HEK293 (cell line): ENCODE measurements around the gene EDA.

Experiments used
- BCL11A ChIP-seq: fragments of 450-650 bp; formaldehyde crosslinking; IDR thresholded peaks from 2 replicates; pipeline ENCODE4 v1.5.1; 2016; ENCODE audit warnings: low read depth, missing biosample characterization, missing genetic modification characterization
- CTCF ChIP-seq: fragments of 450-650 bp; formaldehyde crosslinking; IDR thresholded peaks from 2 replicates; pipeline ENCODE4 v1.5.1; 2016; ENCODE audit warnings: missing biosample characterization, missing genetic modification characterization
- PATZ1 ChIP-seq: fragments of 450-650 bp; formaldehyde crosslinking; IDR thresholded peaks from 2 replicates; pipeline ENCODE4 v1.5.1; 2016; ENCODE audit warnings: missing biosample characterization, missing genetic modification characterization
- REST ChIP-seq: fragments of 450-650 bp; formaldehyde crosslinking; IDR thresholded peaks from 2 replicates; pipeline ENCODE4 v1.5.1; 2016; ENCODE audit warnings: missing biosample characterization, missing genetic modification characterization
- SP2 ChIP-seq: fragments of 450-650 bp; formaldehyde crosslinking; IDR thresholded peaks from 2 replicates; pipeline ENCODE4 v1.5.1; 2016; ENCODE audit warnings: missing biosample characterization, missing genetic modification characterization
- YY2 ChIP-seq: fragments of 450-650 bp; formaldehyde crosslinking; IDR thresholded peaks from 2 replicates; pipeline ENCODE4 v1.5.1; 2016; ENCODE audit warnings: missing biosample characterization, missing genetic modification characterization
- ZBTB17 ChIP-seq: fragments of 450-650 bp; formaldehyde crosslinking; IDR thresholded peaks from 2 replicates; pipeline ENCODE4 v1.5.1; 2016; ENCODE audit warnings: missing biosample characterization, missing genetic modification characterization
- ZBTB21 ChIP-seq: fragments of 450-650 bp; formaldehyde crosslinking; IDR thresholded peaks from 2 replicates; pipeline ENCODE4 v1.5.1; 2017; ENCODE audit warnings: missing biosample characterization, missing genetic modification characterization
- ZFP41 ChIP-seq: fragments of 450-650 bp; formaldehyde crosslinking; IDR thresholded peaks from 2 replicates; pipeline ENCODE4 v1.5.1; 2016; ENCODE audit warnings: missing biosample characterization, missing genetic modification characterization, borderline replicate concordance
- ZFP69B ChIP-seq: fragments of 450-650 bp; formaldehyde crosslinking; IDR thresholded peaks from 2 replicates; pipeline ENCODE4 v1.5.1; 2016; ENCODE audit warnings: missing biosample characterization, missing genetic modification characterization
- ZNF155 ChIP-seq: fragments of 450-650 bp; formaldehyde crosslinking; IDR thresholded peaks from 2 replicates; pipeline ENCODE4 v1.5.1; 2016; ENCODE audit warnings: missing biosample characterization, missing genetic modification characterization
- ZNF18 ChIP-seq: fragments of 450-650 bp; formaldehyde crosslinking; IDR thresholded peaks from 2 replicates; pipeline ENCODE4 v1.5.1; 2016; ENCODE audit warnings: missing biosample characterization, missing genetic modification characterization
- ZNF423 ChIP-seq: fragments of 450-650 bp; formaldehyde crosslinking; IDR thresholded peaks from 2 replicates; pipeline ENCODE4 v1.5.1; 2016; ENCODE audit warnings: missing biosample characterization, missing genetic modification characterization
- ZNF558 ChIP-seq: fragments of 450-650 bp; formaldehyde crosslinking; IDR thresholded peaks from 2 replicates; pipeline ENCODE4 v1.5.1; 2016; ENCODE audit warnings: missing biosample characterization, missing genetic modification characterization

- TF ChIP-seq ZBTB17 (no peak), ZNF155 (tag by site-specific recombination) (no peak), ZNF18 (no peak), ZFP41 (tag by site-specific recombination) (no peak), ZNF558 (tag by site-specific recombination) (no peak), SP2 (no peak), ZBTB21 (no peak), YY2 (tag by site-specific recombination) (no peak), PATZ1 (tag by site-specific recombination) (no peak), BCL11A (tag by site-specific recombination) (no peak), CTCF (tag by site-specific recombination) (no peak), ZNF423 (tag by site-specific recombination) (no peak), REST (tag by site-specific recombination) (no peak), ZFP69B (tag by site-specific recombination) (no peak)
Measured at GRCh38 chrX:70041993-70042392, 426.1 kb downstream of the EDA start.
